WTC11 (cell line): ENCODE results near the gene PTPN12.

ENCODE experiments used
- ATF1 ChIP-seq: sonication (generic); formaldehyde crosslinking; IDR thresholded peaks from 2 replicates; pipeline ENCODE4 v1.8.1; 2023; ENCODE audit warnings: mild to moderate bottlenecking, moderate library complexity, missing genetic modification reagents
- CREM ChIP-seq: sonication (generic); formaldehyde crosslinking; IDR thresholded peaks from 2 replicates; pipeline ENCODE4 v1.8.1; 2022; ENCODE audit warnings: mild to moderate bottlenecking, missing genetic modification reagents, moderate library complexity
- NFE2L1 ChIP-seq: sonication (generic); formaldehyde crosslinking; IDR thresholded peaks from 2 replicates; pipeline ENCODE4 v1.8.1; 2023; ENCODE audit warnings: missing genetic modification reagents
- NR1H2 ChIP-seq: sonication (generic); formaldehyde crosslinking; IDR thresholded peaks from 2 replicates; pipeline ENCODE4 v1.9.0; 2021; ENCODE audit warnings: mild to moderate bottlenecking, moderate library complexity, missing genetic modification reagents
- TF ChIP-seq, protein P1 (sequence below): fragments of 200-600 bp; IDR thresholded peaks from 2 replicates; pipeline ENCODE4 v1.8.0; 2022; ENCODE audit warnings: antibody characterized with exemption

DNA sequence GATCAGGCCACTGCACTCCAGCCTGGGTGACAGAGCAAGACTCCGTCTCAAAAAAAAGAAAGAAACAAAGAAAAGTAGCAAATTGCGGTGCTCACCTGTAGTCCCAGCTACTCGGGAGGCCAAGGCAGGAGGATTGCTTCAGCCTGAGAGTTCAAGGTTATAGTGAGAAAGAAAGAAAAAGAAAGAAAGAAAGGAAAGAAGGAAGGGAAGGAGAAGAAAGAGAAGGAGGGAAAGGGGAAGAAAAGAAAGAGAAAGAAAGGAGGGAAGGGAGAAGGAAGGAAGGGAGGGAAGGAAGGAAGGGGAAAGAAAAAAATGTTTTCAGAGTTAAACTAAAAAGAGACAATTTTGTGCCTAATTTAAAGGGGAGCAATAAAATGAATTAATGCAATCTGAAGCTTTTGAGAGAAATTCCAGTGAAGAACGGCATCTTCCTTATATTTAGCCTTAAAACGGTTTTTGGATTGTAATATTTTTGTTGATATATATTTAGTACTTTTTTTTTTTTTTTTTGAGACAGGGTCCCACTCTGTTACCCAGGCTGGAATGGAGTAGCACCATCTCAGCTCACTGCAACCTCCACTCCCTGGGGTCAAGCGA is 111.7 kb downstream of the PTPN12 start:
- TF ChIP-seq NFE2L1 (CRISPR knock-in tag) (no peak), CREM (CRISPR knock-in tag) (no peak), ATF1 (no peak), NR1H2 (no peak)
- TF ChIP-seq, protein P1, sequence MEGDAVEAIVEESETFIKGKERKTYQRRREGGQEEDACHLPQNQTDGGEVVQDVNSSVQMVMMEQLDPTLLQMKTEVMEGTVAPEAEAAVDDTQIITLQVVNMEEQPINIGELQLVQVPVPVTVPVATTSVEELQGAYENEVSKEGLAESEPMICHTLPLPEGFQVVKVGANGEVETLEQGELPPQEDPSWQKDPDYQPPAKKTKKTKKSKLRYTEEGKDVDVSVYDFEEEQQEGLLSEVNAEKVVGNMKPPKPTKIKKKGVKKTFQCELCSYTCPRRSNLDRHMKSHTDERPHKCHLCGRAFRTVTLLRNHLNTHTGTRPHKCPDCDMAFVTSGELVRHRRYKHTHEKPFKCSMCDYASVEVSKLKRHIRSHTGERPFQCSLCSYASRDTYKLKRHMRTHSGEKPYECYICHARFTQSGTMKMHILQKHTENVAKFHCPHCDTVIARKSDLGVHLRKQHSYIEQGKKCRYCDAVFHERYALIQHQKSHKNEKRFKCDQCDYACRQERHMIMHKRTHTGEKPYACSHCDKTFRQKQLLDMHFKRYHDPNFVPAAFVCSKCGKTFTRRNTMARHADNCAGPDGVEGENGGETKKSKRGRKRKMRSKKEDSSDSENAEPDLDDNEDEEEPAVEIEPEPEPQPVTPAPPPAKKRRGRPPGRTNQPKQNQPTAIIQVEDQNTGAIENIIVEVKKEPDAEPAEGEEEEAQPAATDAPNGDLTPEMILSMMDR = no peak
